C4-2B (cell line): Measurements from ENCODE around the gene SFXN5.

Source experiments
- H3K27ac ChIP-seq: fragments of 450-650 bp; 2 replicates; pipeline ENCODE4 v1.5.1; 2017
- CTCF ChIP-seq: fragments of 450-650 bp; conservative IDR thresholded peaks from 2 replicates; pipeline ENCODE4 v1.5.1; 2017; ENCODE audit warnings: mild to moderate bottlenecking
- ZFX ChIP-seq: fragments of 450-650 bp; IDR thresholded peaks from 2 replicates; pipeline ENCODE4 v1.6.1; 2017

SFXN5 gene

GRCh38 chr2:73053316-73054114 is 18.0 kb downstream of the SFXN5 start:
- TF ChIP-seq CTCF (no peak), ZFX (no peak)
- H3K27ac ChIP-seq, result no peak overlapping the region

GRCh38 chr2:73050121-73050545 is 21.4 kb downstream of the SFXN5 start:
- no peak overlapping the region for H3K27ac ChIP-seq
- TF ChIP-seq ZFX (no peak), CTCF (no peak)

- no peak overlapping the region for H3K27ac ChIP-seq
- TF ChIP-seq ZFX, result no peak
- no peak for TF ChIP-seq CTCF
Measured at GRCh38 chr2:73043929-73044832, 27.3 kb downstream of the SFXN5 start.

GRCh38 chr2:73043276-73043675 is 28.2 kb downstream of the SFXN5 start:
- no peak overlapping the region for H3K27ac ChIP-seq
- TF ChIP-seq ZFX (no peak), CTCF (no peak)

GRCh38 chr2:73037947-73038585 is 33.4 kb downstream of the SFXN5 start:
- TF ChIP-seq CTCF, result no peak
- no peak for TF ChIP-seq ZFX
- no peak overlapping the region for H3K27ac ChIP-seq

GRCh38 chr2:73036766-73037165 is 34.7 kb downstream of the SFXN5 start:
- TF ChIP-seq CTCF (no peak), ZFX (no peak)
- no peak overlapping the region for H3K27ac ChIP-seq
